HepG2 (cell line): ENCODE data around the gene FSCN2. TPM values are rescaled to one million over a fixed set of nuclear protein-coding genes. Genes with fewer than 3 reads are reported as not detected.

ENCODE experiments used
- ARHGAP35 ChIP-seq: sonication (generic); formaldehyde crosslinking; IDR thresholded peaks from 2 replicates; pipeline ENCODE4 v1.9.0; 2022; ENCODE audit warnings: mild to moderate bottlenecking, inconsistent platforms, moderate library complexity, missing genetic modification reagents, borderline replicate concordance
- DBP ChIP-seq: sonication (generic); formaldehyde crosslinking; IDR thresholded peaks from 2 replicates; pipeline ENCODE4 v1.4.0; 2020; ENCODE audit warnings: missing genetic modification reagents; ENCODE audit errors: not compliant biosample characterization
- ETV5 ChIP-seq: IDR thresholded peaks from 2 replicates; pipeline ENCODE4 v1.6.1; 2018; ENCODE audit warnings: missing biosample characterization, missing genetic modification reagents, inconsistent platforms, borderline replicate concordance
- ETV6 ChIP-seq: sonication (generic); formaldehyde crosslinking; conservative IDR thresholded peaks from 2 replicates; pipeline ENCODE4 v1.4.0; 2020; ENCODE audit warnings: missing genetic modification reagents
- EZH2 ChIP-seq: conservative IDR thresholded peaks from 2 replicates; pipeline ENCODE4 v1.6.1; 2012; ENCODE audit warnings: mild to moderate bottlenecking, low read depth, low read length, moderate library complexity
- HIVEP1 ChIP-seq: sonication (generic); formaldehyde crosslinking; IDR thresholded peaks from 2 replicates; pipeline ENCODE4 v1.4.0; 2020; ENCODE audit warnings: mild to moderate bottlenecking, missing genetic modification reagents
- MATR3 ChIP-seq: sonication (generic); formaldehyde crosslinking; IDR thresholded peaks from 2 replicates; pipeline ENCODE4 v1.4.0; 2020; ENCODE audit warnings: missing genetic modification reagents
- MIXL1 ChIP-seq: IDR thresholded peaks from 2 replicates; pipeline ENCODE4 v1.6.1; 2016
- POLR2AphosphoS5 ChIP-seq: IDR thresholded peaks from 2 replicates; pipeline ENCODE4 v1.6.1; 2012; ENCODE audit warnings: low read depth, low read length
- POLR2G ChIP-seq: fragments of 200-400 bp; formaldehyde crosslinking; IDR thresholded peaks from 2 replicates; pipeline ENCODE4 v1.6.1; 2018; ENCODE audit warnings: mild to moderate bottlenecking, low read depth, low read length, moderate library complexity
- SCMH1 ChIP-seq: sonication (generic); formaldehyde crosslinking; IDR thresholded peaks from 2 replicates; pipeline ENCODE4 v1.9.0; 2021; ENCODE audit warnings: missing genetic modification reagents, mild to moderate bottlenecking, borderline replicate concordance
- SP1 ChIP-seq, 2 experiments: fragments of 450-650 bp in 1 of 2; sonication (generic) in 1 of 2; formaldehyde crosslinking in 1 of 2; IDR thresholded peaks; 2 replicates each; pipeline versions ENCODE4 v1.4.0 to v1.6.1; 2016 to 2020; ENCODE audit warnings: missing genetic modification reagents in 1 of 2
- STAT6 ChIP-seq: sonication (generic); formaldehyde crosslinking; IDR thresholded peaks from 2 replicates; pipeline ENCODE4 v1.4.0; 2020; ENCODE audit warnings: missing genetic modification reagents, mild to moderate bottlenecking, borderline replicate concordance
- ZNF282 ChIP-seq: fragments of 450-650 bp; IDR thresholded peaks from 2 replicates; pipeline ENCODE4 v1.6.1; 2018; ENCODE audit not compliant: partially characterized antibody
- ZNF317 ChIP-seq: sonication (generic); formaldehyde crosslinking; IDR thresholded peaks from 2 replicates; pipeline ENCODE4 v1.5.0; 2020; ENCODE audit warnings: mild to moderate bottlenecking, missing genetic modification reagents
- ZNF460 ChIP-seq: sonication (generic); formaldehyde crosslinking; IDR thresholded peaks from 2 replicates; pipeline ENCODE4 v1.5.1; 2020; ENCODE audit warnings: missing genetic modification reagents, mild to moderate bottlenecking, borderline replicate concordance
- ZNF557 ChIP-seq: sonication (generic); formaldehyde crosslinking; IDR thresholded peaks from 2 replicates; pipeline ENCODE4 v1.4.0; 2020; ENCODE audit warnings: missing genetic modification reagents
- ZNF619 ChIP-seq: sonication (generic); formaldehyde crosslinking; IDR thresholded peaks from 2 replicates; pipeline ENCODE4 v1.4.0; 2020; ENCODE audit warnings: mild to moderate bottlenecking, missing genetic modification reagents
- ZNF780A ChIP-seq: sonication (generic); formaldehyde crosslinking; IDR thresholded peaks from 2 replicates; pipeline ENCODE4 v1.8.0; 2022; ENCODE audit warnings: mild to moderate bottlenecking, missing genetic modification reagents, moderate library complexity
- ZNF879 ChIP-seq: sonication (generic); formaldehyde crosslinking; IDR thresholded peaks from 2 replicates; pipeline ENCODE4 v1.8.1; 2023; ENCODE audit warnings: missing genetic modification reagents
- polyA plus RNA-seq, 8 experiments: library from polyadenylated mRNA; depleted of rRNA in 3 of 8; stranded (reverse) in 7 of 8; unstranded in 1 of 8; fragments of >200 nt; fragmentation: Illumina TruSeq in 4 of 8; extraction: Trizol in 4 of 8; gene quantifications; 2 replicates each; pipeline versions ENCODE4 v1.2.1 to v1.2.3, GENCODE V29; 2011 to 2016; ENCODE audit warnings: low read depth in 4 of 8, missing spikeins in 1 of 8, mixed read lengths in 1 of 8; ENCODE audit not compliant: insufficient read depth in 1 of 8
- total RNA-seq, 5 experiments: library from RNA; depleted of rRNA; stranded (reverse); fragments of >200 nt; fragmentation: Illumina TruSeq; extraction: Trizol; gene quantifications; 2 replicates each; pipeline ENCODE4 v1.2.3, GENCODE V29; 2016; ENCODE audit warnings: low read depth in 1 of 5
- TF ChIP-seq, protein P1 (sequence below): sonication (generic); formaldehyde crosslinking; IDR thresholded peaks from 2 replicates; pipeline ENCODE4 v1.8.0; 2022; ENCODE audit warnings: mild to moderate bottlenecking, missing genetic modification reagents; ENCODE audit not compliant: insufficient replicate concordance
- TF ChIP-seq, protein P2 (sequence below): sonication (generic); formaldehyde crosslinking; IDR thresholded peaks from 2 replicates; pipeline ENCODE4 v1.8.1; 2023; ENCODE audit warnings: missing genetic modification reagents, mild to moderate bottlenecking, borderline replicate concordance
- TF ChIP-seq, protein P3 (sequence below): sonication (generic); formaldehyde crosslinking; IDR thresholded peaks from 2 replicates; pipeline ENCODE4; 2020; ENCODE audit warnings: missing genetic modification reagents, mild to moderate bottlenecking, borderline replicate concordance

FSCN2 gene
- total and polyA plus RNA-seq, 2 of the 13 experiments (the other 11 are each of a cell fraction or from before 2014, with no cell fraction given): 0.09 TPM; not detected in 1

GRCh38 chr17:81553018-81553615 lies 24.9 kb downstream of the FSCN2 start (continued):
- TF ChIP-seq, protein P1, sequence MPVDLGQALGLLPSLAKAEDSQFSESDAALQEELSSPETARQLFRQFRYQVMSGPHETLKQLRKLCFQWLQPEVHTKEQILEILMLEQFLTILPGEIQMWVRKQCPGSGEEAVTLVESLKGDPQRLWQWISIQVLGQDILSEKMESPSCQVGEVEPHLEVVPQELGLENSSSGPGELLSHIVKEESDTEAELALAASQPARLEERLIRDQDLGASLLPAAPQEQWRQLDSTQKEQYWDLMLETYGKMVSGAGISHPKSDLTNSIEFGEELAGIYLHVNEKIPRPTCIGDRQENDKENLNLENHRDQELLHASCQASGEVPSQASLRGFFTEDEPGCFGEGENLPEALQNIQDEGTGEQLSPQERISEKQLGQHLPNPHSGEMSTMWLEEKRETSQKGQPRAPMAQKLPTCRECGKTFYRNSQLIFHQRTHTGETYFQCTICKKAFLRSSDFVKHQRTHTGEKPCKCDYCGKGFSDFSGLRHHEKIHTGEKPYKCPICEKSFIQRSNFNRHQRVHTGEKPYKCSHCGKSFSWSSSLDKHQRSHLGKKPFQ (CRISPR knock-in tag): no peak
- TF ChIP-seq ZNF460 (CRISPR knock-in tag) (no peak), DBP (no peak), ETV5 (CRISPR knock-in tag) (no peak), ZNF780A (CRISPR knock-in tag) (no peak), MIXL1 (CRISPR knock-in tag) (no peak), ZNF317 (CRISPR knock-in tag) (no peak), SCMH1 (CRISPR knock-in tag) (no peak), SP1 (IDR thresholded peaks at IDR 0.05) (no peak), SP1 (CRISPR knock-in tag; IDR thresholded peaks at IDR 0.05) (no peak), HIVEP1 (CRISPR knock-in tag) (no peak), EZH2 (no peak), ZNF282 (no peak), ARHGAP35 (CRISPR knock-in tag) (no peak), ZNF879 (CRISPR knock-in tag) (no peak), MATR3 (CRISPR knock-in tag) (no peak), ETV6 (CRISPR knock-in tag) (no peak), ZNF619 (CRISPR knock-in tag) (no peak), STAT6 (no peak; the same call in 1 of the 2 replicates), POLR2G (peak; percentile 43; the same call in 1 of the 2 replicates), POLR2AphosphoS5 (peak; percentile 51; the same call in 1 of the 2 replicates), ZNF557 (CRISPR knock-in tag) (0 out of 2 replicates have a peak, but pooled peaks have one; percentile 33)
- TF ChIP-seq, protein P2, sequence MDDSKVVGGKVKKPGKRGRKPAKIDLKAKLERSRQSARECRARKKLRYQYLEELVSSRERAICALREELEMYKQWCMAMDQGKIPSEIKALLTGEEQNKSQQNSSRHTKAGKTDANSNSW: no peak
- TF ChIP-seq, protein P3, sequence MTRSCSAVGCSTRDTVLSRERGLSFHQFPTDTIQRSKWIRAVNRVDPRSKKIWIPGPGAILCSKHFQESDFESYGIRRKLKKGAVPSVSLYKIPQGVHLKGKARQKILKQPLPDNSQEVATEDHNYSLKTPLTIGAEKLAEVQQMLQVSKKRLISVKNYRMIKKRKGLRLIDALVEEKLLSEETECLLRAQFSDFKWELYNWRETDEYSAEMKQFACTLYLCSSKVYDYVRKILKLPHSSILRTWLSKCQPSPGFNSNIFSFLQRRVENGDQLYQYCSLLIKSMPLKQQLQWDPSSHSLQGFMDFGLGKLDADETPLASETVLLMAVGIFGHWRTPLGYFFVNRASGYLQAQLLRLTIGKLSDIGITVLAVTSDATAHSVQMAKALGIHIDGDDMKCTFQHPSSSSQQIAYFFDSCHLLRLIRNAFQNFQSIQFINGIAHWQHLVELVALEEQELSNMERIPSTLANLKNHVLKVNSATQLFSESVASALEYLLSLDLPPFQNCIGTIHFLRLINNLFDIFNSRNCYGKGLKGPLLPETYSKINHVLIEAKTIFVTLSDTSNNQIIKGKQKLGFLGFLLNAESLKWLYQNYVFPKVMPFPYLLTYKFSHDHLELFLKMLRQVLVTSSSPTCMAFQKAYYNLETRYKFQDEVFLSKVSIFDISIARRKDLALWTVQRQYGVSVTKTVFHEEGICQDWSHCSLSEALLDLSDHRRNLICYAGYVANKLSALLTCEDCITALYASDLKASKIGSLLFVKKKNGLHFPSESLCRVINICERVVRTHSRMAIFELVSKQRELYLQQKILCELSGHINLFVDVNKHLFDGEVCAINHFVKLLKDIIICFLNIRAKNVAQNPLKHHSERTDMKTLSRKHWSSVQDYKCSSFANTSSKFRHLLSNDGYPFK (CRISPR knock-in tag): no peak
